Femur (tissue), 1 donor: ENCODE measurements around the gene TTLL11.

Source experiments
- DNase-seq: peaks from one replicate; pipeline ENCODE4 v3.0.0-alpha.2; 2017

TTLL11 gene

GRCh38 chr9:121963528-121963995, 129.5 kb downstream of the TTLL11 start:
- DNase-seq: no peak

- no peak for DNase-seq
Measured at GRCh38 chr9:121962421-121962820, 130.7 kb downstream of the TTLL11 start.

- DNase-seq: no peak
Measured at GRCh38 chr9:121960665-121961064, 132.4 kb downstream of the TTLL11 start.

- DNase-seq: no peak
Measured at GRCh38 chr9:121958530-121958929, 134.6 kb downstream of the TTLL11 start.

- DNase-seq: no peak
Measured at GRCh38 chr9:121956808-121957207, 136.3 kb downstream of the TTLL11 start.

GRCh38 chr9:121955649-121956048, 137.5 kb downstream of the TTLL11 start:
- DNase-seq: no peak

- no peak for DNase-seq
Measured at GRCh38 chr9:121954477-121955140, 138.5 kb downstream of the TTLL11 start.

GRCh38 chr9:121952611-121953010, 140.5 kb downstream of the TTLL11 start:
- no peak for DNase-seq

GRCh38 chr9:121950866-121951265, 142.2 kb downstream of the TTLL11 start:
- DNase-seq: no peak

- no peak for DNase-seq
Measured at GRCh38 chr9:121950441-121950840, 142.7 kb downstream of the TTLL11 start.

- DNase-seq: no peak
Measured at GRCh38 chr9:121949766-121950165, 143.3 kb downstream of the TTLL11 start.

GRCh38 chr9:121949364-121949763, 143.7 kb downstream of the TTLL11 start:
- no peak for DNase-seq

GRCh38 chr9:121947775-121948174, 145.3 kb downstream of the TTLL11 start:
- DNase-seq: no peak

- DNase-seq: no peak
Measured at GRCh38 chr9:121946465-121946864, 146.6 kb downstream of the TTLL11 start.

- no peak for DNase-seq
Measured at GRCh38 chr9:121945849-121946248, 147.3 kb downstream of the TTLL11 start.

- DNase-seq: no peak
Measured at GRCh38 chr9:121945281-121945680, 147.8 kb downstream of the TTLL11 start.

GRCh38 chr9:121944711-121945191, 148.4 kb downstream of the TTLL11 start:
- DNase-seq: no peak

GRCh38 chr9:121943463-121943862, 149.6 kb downstream of the TTLL11 start:
- no peak for DNase-seq

GRCh38 chr9:121942866-121943382, 150.2 kb downstream of the TTLL11 start:
- no peak for DNase-seq

- DNase-seq: no peak
Measured at GRCh38 chr9:121942313-121942712, 150.8 kb downstream of the TTLL11 start.

GRCh38 chr9:121939643-121940042, 153.5 kb downstream of the TTLL11 start:
- no peak for DNase-seq

GRCh38 chr9:121938621-121939020, 154.5 kb downstream of the TTLL11 start:
- no peak for DNase-seq

GRCh38 chr9:121937240-121937639, 155.9 kb downstream of the TTLL11 start:
- no peak for DNase-seq

GRCh38 chr9:121935739-121936138, 157.4 kb downstream of the TTLL11 start:
- DNase-seq: no peak

GRCh38 chr9:121930956-121931355, 162.2 kb downstream of the TTLL11 start:
- no peak for DNase-seq
